WTC11 (cell line): ENCODE results near the gene ROBO2. TPM values are rescaled to one million over a fixed set of nuclear protein-coding genes. Genes with fewer than 3 reads are reported as not detected.

Experiments
- ATAC-seq: fragments of 200-7000 bp; cut with Tn5 transposase; 2 replicates; pipeline ENCODE4 v1.10.0; 2021; ENCODE audit warnings: mild to moderate bottlenecking, moderate library complexity
- CTCF ChIA-PET: fragments of 300-600 bp; sonication (Branson Sonifier 250); formaldehyde crosslinking; loops from one replicate; lab custom pipeline; 2021; ENCODE audit warnings: antibody characterized with exemption; lab: Charles Lee
- POLR2A ChIA-PET: fragments of 350-600 bp; sonication (Branson Sonifier 250); formaldehyde crosslinking; loops from one replicate; lab custom pipeline; 2021; ENCODE audit warnings: antibody characterized with exemption; lab: Charles Lee
- DNase-seq: peaks from one replicate; pipeline ENCODE4 v3.0.0; 2021; ENCODE audit warnings: low spot score
- H3K27ac Mint-ChIP-seq: 2 replicates; pipeline ENCODE4 v1.8.0; 2021; ENCODE audit warnings: mixed read lengths
- H3K27me3 Mint-ChIP-seq: 2 replicates; pipeline ENCODE4 v1.8.0; 2021; ENCODE audit warnings: low read depth, mild to moderate bottlenecking, moderate library complexity, mixed read lengths
- H3K36me3 Mint-ChIP-seq: 2 replicates; pipeline ENCODE4 v1.8.0; 2021; ENCODE audit warnings: mixed read lengths
- H3K4me1 Mint-ChIP-seq: 2 replicates; pipeline ENCODE4 v1.8.0; 2022; ENCODE audit warnings: mixed read lengths
- H3K4me3 Mint-ChIP-seq: 2 replicates; pipeline ENCODE4 v1.8.0; 2021; ENCODE audit warnings: mild to moderate bottlenecking, moderate library complexity, mixed read lengths
- H3K9me3 Mint-ChIP-seq: 2 replicates; pipeline ENCODE4 v1.8.0; 2021; ENCODE audit warnings: mixed read lengths
- ATF1 ChIP-seq: sonication (generic); formaldehyde crosslinking; IDR thresholded peaks from 2 replicates; pipeline ENCODE4 v1.8.1; 2023; ENCODE audit warnings: mild to moderate bottlenecking, moderate library complexity, missing genetic modification reagents
- ATF3 ChIP-seq: sonication (generic); formaldehyde crosslinking; conservative IDR thresholded peaks from 2 replicates; pipeline ENCODE4 v1.8.1; 2022; ENCODE audit warnings: mild to moderate bottlenecking, missing genetic modification reagents
- CBFB ChIP-seq: sonication (generic); formaldehyde crosslinking; IDR thresholded peaks from 2 replicates; pipeline ENCODE4 v1.8.1; 2022; ENCODE audit warnings: mild to moderate bottlenecking, low read depth, missing genetic modification reagents
- CREM ChIP-seq: sonication (generic); formaldehyde crosslinking; IDR thresholded peaks from 2 replicates; pipeline ENCODE4 v1.8.1; 2022; ENCODE audit warnings: mild to moderate bottlenecking, missing genetic modification reagents, moderate library complexity
- CTCF ChIP-seq: fragments of 200-600 bp; IDR thresholded peaks from 2 replicates; pipeline ENCODE4 v1.8.0; 2022; ENCODE audit warnings: antibody characterized with exemption
- E2F1 ChIP-seq: sonication (generic); formaldehyde crosslinking; IDR thresholded peaks from 2 replicates; pipeline ENCODE4 v1.8.0; 2022; ENCODE audit warnings: mild to moderate bottlenecking, missing genetic modification reagents
- E2F4 ChIP-seq: sonication (generic); formaldehyde crosslinking; IDR thresholded peaks from 2 replicates; pipeline ENCODE4 v1.8.1; 2022; ENCODE audit warnings: low read depth, mild to moderate bottlenecking, moderate library complexity, missing genetic modification reagents, borderline replicate concordance
- HMGXB4 ChIP-seq: sonication (generic); formaldehyde crosslinking; IDR thresholded peaks from 2 replicates; pipeline ENCODE4 v1.8.1; 2023; ENCODE audit warnings: mild to moderate bottlenecking, moderate library complexity, missing genetic modification reagents
- IRF1 ChIP-seq: sonication (generic); formaldehyde crosslinking; IDR thresholded peaks from 2 replicates; pipeline ENCODE4 v1.8.0; 2023; ENCODE audit warnings: missing genetic modification reagents
- KAT7 ChIP-seq: sonication (generic); formaldehyde crosslinking; IDR thresholded peaks from 2 replicates; pipeline ENCODE4 v1.8.1; 2023; ENCODE audit warnings: missing genetic modification reagents, mild to moderate bottlenecking, borderline replicate concordance
- NFATC4 ChIP-seq: fragments of 250-450 bp; sonication (Bioruptor Pico); IDR thresholded peaks from 2 replicates; pipeline ENCODE4 v1.9.0; 2021; ENCODE audit warnings: mild to moderate bottlenecking
- NR3C1 ChIP-seq: sonication (generic); formaldehyde crosslinking; conservative IDR thresholded peaks from 2 replicates; pipeline ENCODE4 v1.8.1; 2023; ENCODE audit warnings: low read depth, mild to moderate bottlenecking, missing genetic modification reagents
- RELA ChIP-seq: sonication (generic); formaldehyde crosslinking; IDR thresholded peaks from 2 replicates; pipeline ENCODE4 v1.8.1; 2022; ENCODE audit warnings: missing genetic modification reagents, mild to moderate bottlenecking, borderline replicate concordance
- RORB ChIP-seq: fragments of 250-450 bp; sonication (Bioruptor Pico); IDR thresholded peaks from 2 replicates; pipeline ENCODE4 v1.9.0; 2021; ENCODE audit warnings: mild to moderate bottlenecking
- SMAD3 ChIP-seq: sonication (generic); formaldehyde crosslinking; IDR thresholded peaks from 2 replicates; pipeline ENCODE4 v1.8.0; 2022; ENCODE audit warnings: missing genetic modification reagents, mild to moderate bottlenecking, borderline replicate concordance
- STAT6 ChIP-seq: sonication (generic); formaldehyde crosslinking; conservative IDR thresholded peaks from 2 replicates; pipeline ENCODE4 v1.8.1; 2023; ENCODE audit warnings: mild to moderate bottlenecking, low read depth, missing genetic modification reagents, moderate library complexity
- TEAD1 ChIP-seq: sonication (generic); formaldehyde crosslinking; IDR thresholded peaks from 2 replicates; pipeline ENCODE4 v1.8.0; 2022; ENCODE audit warnings: mild to moderate bottlenecking, missing genetic modification reagents
- TEAD4 ChIP-seq: sonication (generic); formaldehyde crosslinking; IDR thresholded peaks from 2 replicates; pipeline ENCODE4 v1.8.0; 2022; ENCODE audit warnings: mild to moderate bottlenecking, missing genetic modification reagents
- USF1 ChIP-seq: sonication (generic); formaldehyde crosslinking; IDR thresholded peaks from 2 replicates; pipeline ENCODE4 v1.8.0; 2022; ENCODE audit warnings: mild to moderate bottlenecking, missing genetic modification reagents
- ZNF219 ChIP-seq: sonication (generic); formaldehyde crosslinking; IDR thresholded peaks from 2 replicates; pipeline ENCODE4 v1.8.0; 2023; ENCODE audit warnings: missing genetic modification reagents, mild to moderate bottlenecking, borderline replicate concordance
- ZNF396 ChIP-seq: fragments of 250-450 bp; sonication (Bioruptor Pico); IDR thresholded peaks from 2 replicates; pipeline ENCODE4 v1.8.0; 2021; ENCODE audit warnings: mild to moderate bottlenecking, moderate library complexity, borderline replicate concordance
- ZNF423 ChIP-seq: fragments of 250-450 bp; sonication (Bioruptor Pico); IDR thresholded peaks from 2 replicates; pipeline ENCODE4 v2.1.2; 2022; ENCODE audit warnings: mild to moderate bottlenecking, moderate library complexity
- ZNF512 ChIP-seq: sonication (generic); formaldehyde crosslinking; IDR thresholded peaks from 2 replicates; pipeline ENCODE4 v1.8.1; 2022; ENCODE audit warnings: missing genetic modification reagents, borderline replicate concordance
- total RNA-seq: library from RNA; stranded (reverse); gene quantifications from 3 replicates; pipeline ENCODE4 v1.2.3, GENCODE V29; 2021

The ROBO2 gene
- total RNA-seq, 1 experiment from 2014 or later: 11.7 TPM

GRCh38 chr3:77262361-77262760, 222.5 kb downstream of the ROBO2 start:
- CTCF ChIA-PET: interaction anchor here (0.6 to 1.5 kb wide), 2 partner anchors 14 to 80 kb away, joined by 3 read pairs; no protein-coding TSS in a partner anchor
- no peak overlapping the region for H3K4me3 Mint-ChIP-seq
- H3K27me3 Mint-ChIP-seq: no peaks in the 10 kb centered on the region
- POLR2A ChIA-PET: no interaction called here
- no peak overlapping the region for H3K27ac Mint-ChIP-seq
- peaks cover 13% of the 10 kb centered on the region; the same call in 1 of the 2 replicates for H3K4me1 Mint-ChIP-seq
- ATAC-seq (no peak), DNase-seq (no peak)
- peaks cover 5% of the 10 kb centered on the region; the same call in 1 of the 2 replicates for H3K9me3 Mint-ChIP-seq
- TF ChIP-seq TEAD1 (CRISPR knock-in tag): no peak
- no peak for TF ChIP-seq ZNF512
- TF ChIP-seq IRF1 (CRISPR knock-in tag): no peak
- TF ChIP-seq CREM (CRISPR knock-in tag): no peak
- no peak for TF ChIP-seq ZNF423 (CRISPR knock-in tag)
- no peak for TF ChIP-seq CTCF
- no peak for TF ChIP-seq ATF3
- no peak for TF ChIP-seq NR3C1 (CRISPR knock-in tag)
- no peak for TF ChIP-seq E2F4 (CRISPR knock-in tag)
- TF ChIP-seq SMAD3 (CRISPR knock-in tag): no peak
- TF ChIP-seq RORB (CRISPR knock-in tag): no peak
- TF ChIP-seq ZNF396 (CRISPR knock-in tag): no peak
- TF ChIP-seq NFATC4 (CRISPR knock-in tag): no peak
- no peak for TF ChIP-seq RELA
- H3K36me3 Mint-ChIP-seq: no peaks in the 10 kb centered on the region

GRCh38 chr3:77267589-77267988, 227.7 kb downstream of the ROBO2 start:
- ATAC-seq: no peak
- no peak for DNase-seq
- CTCF ChIA-PET: no interaction called here
- POLR2A ChIA-PET: no interaction called here
- Mint-ChIP-seq H3K36me3 (no peaks in the 10 kb centered on the region), H3K4me3 (no peak overlapping the region), H3K27ac (no peak overlapping the region), H3K27me3 (no peaks in the 10 kb centered on the region), H3K4me1 (peaks cover 14% of the 10 kb centered on the region), H3K9me3 (no peaks in the 10 kb centered on the region)
- no peak for TF ChIP-seq KAT7
- no peak for TF ChIP-seq E2F1 (CRISPR knock-in tag)
- no peak for TF ChIP-seq USF1 (CRISPR knock-in tag)
- no peak for TF ChIP-seq ZNF219 (CRISPR knock-in tag)
- no peak for TF ChIP-seq ATF1 (CRISPR knock-in tag)
- no peak for TF ChIP-seq ZNF396 (CRISPR knock-in tag)
- no peak for TF ChIP-seq TEAD4 (CRISPR knock-in tag)
- no peak for TF ChIP-seq CBFB
- TF ChIP-seq HMGXB4: no peak
- no peak for TF ChIP-seq STAT6 (CRISPR knock-in tag)
